COLO668 (cell line): ENCODE results near the gene ELOA.
"Not testable (repeated sequence)": the region's sequence is repeated elsewhere in the genome, so short reads cannot be mapped to it uniquely, and the experiment has no call there.

Experiments
- DNase-seq: peaks from one replicate; lab custom pipeline; 2025; ENCODE audit not compliant: unreplicated experiment; lab: John Stamatoyannopoulos, UW

The ELOA gene

DNA sequence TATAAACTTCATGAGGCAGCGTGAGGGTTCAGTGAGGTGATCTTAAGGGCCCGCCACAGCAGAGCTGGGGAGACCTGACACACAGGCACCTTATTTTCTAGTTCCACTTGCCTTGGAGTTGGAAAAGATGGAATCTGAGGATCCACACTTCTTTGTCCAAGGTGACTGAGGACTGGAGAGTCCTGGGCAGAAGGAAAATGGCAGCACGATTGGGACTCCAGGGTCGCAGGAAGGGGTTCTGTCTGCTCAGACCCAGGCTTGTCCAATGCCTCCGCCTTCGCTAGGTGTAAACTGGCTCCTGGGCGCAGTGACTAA, 55.9 kb downstream of the ELOA start:
- no peak for DNase-seq

GRCh38 chr1:23799570-23800399, 56.5 kb downstream of the ELOA start:
- peak; percentile 92 for DNase-seq

DNA sequence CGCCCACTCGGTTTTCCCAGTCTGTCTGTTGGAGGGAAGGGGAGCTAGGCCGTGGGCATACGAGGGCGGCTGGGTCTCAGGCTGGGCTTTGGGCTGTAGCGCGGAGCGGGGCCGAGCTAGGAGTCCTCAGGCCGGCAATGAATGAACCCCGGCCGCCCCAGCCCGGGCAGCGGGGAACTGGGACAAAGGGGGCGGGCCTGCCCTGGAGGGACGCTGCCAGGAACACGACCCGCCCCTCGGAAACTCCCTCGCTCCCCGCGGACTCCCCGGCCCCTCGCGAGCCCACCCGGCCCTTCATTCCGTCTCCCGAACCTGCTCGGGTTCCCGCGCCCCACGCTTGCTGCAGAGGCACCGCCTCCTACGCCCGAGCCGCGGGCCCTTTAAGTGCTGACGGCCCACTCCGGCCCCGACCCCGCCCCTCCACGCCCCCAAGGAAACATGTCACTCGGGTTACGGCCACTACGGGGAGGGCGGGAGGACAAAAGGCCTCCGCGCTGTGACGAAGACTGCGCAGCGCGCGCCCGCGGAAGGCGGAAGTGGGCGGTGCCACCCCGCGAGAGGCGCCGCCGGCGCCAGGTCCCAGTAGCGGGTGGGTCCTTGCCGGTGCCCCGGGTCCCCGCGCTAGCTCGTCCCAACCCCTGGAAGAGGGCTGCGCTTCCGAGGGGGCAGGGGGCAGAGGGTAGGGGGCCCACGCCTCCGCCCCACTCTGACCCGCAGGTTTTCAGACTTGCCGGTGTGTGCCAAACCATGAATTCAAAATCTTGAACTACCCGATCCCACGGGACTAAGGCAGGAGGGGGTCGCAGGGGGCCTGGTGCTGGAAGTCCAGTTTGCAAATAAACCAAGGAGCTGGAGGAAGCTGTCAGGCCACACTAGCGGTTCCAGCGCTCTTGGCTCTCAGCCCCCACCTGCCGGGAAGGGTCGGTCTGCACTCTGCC, 57.4 kb downstream of the ELOA start, which contains the start of gene GALE:
Gene GALE (minus strand): TSS at position 355 of the 938 bp plus-strand sequence. CDS start 1,747 bp downstream, outside the sequence.
- peak; percentile 100 for DNase-seq

GRCh38 chr1:23801338-23801748, 58.1 kb downstream of the ELOA start:
- DNase-seq, result peak; percentile 70

DNA sequence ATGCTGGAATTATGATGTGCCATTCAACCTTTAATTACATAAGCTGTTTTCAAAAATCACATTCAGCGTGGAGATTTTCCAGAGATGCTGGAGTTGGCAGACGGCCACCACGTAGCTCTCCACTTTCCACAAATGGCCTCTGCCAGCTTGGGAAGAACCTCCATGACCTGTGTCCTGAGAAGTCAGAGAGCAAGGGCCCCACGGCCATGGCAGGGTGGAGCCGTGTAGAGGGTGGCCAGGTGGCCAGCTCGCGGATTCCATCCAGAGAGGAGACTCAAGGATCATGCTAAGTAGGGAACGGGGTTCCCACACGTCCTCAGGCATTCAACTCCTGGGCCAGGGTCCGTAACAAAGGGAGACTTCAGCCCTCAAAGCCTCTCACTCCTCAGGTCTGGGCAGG, 58.6 kb downstream of the ELOA start:
- DNase-seq, result no peak

DNA sequence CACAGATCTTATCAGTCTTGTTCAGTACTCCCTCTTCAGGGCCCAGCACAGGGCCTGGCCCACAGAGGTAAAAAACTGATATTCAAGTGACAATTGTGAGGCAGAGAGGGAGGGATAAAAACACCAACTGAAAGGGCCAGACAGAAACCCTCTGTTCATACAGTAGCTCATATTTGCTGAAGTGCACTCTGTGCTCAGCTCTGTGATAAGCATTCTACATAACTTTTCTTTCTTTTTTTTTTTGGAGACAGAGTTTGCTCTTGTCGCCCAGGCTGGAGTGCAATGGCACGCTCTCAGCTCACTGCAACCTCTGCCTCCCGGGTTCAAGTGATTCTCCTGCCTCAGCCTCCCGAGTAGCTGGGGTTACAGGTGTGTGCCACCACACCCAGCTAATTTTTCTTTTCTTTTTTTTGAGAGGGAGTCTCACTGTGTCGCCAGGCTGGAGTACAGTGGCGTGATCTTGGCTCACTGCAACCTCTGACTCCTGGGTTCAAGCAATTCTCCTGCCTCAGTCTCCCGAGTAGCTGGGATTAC, 59.6 kb downstream of the ELOA start:
- DNase-seq, result not testable (repeated sequence)

GRCh38 chr1:23803674-23804073, 60.4 kb downstream of the ELOA start:
- DNase-seq, result no peak

- DNase-seq, result no peak
Observed at GRCh38 chr1:23804183-23804835, 61.0 kb downstream of the ELOA start.

- no peak for DNase-seq
Observed at GRCh38 chr1:23805025-23805424, 61.8 kb downstream of the ELOA start.

DNA sequence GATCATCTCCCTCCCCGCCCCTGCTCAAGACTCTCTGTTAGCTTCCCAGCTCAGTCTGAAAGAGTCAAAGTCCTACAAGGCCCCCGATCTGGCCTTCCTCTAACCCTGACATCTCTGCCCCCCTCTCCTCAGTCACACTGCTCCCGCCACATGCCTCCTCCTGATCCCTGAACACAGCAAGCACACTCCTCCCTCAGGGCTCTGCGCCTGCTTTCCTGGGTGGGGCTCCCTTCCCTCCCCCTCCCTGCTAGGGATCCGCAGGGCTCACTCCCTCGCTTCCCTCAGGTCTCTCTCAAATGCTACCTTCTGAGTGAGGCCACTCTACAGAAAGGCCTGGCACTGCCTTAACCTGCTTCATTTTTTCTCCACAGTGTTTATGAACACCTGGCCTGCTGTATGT, 63.0 kb downstream of the ELOA start:
- no peak for DNase-seq

DNA sequence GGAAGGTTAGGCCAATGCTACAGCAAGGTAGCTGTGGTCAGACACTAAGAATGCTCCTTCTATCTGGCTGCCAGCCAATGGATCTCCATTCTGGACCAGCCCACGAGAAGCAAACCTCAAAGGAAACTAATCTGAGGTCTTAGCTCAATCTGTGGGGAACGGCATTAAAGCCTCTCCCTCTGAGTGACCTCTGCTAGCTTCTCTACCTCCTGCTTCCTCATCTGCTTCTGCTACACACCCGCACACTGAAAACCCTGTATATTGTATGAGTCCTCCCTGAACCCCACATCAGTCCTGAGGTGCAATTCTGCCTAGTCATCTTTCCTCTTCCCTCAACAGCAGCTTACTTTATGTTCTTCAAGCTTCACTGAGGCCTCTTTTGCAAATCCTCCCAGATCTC, 64.2 kb downstream of the ELOA start:
- DNase-seq, result no peak

DNA sequence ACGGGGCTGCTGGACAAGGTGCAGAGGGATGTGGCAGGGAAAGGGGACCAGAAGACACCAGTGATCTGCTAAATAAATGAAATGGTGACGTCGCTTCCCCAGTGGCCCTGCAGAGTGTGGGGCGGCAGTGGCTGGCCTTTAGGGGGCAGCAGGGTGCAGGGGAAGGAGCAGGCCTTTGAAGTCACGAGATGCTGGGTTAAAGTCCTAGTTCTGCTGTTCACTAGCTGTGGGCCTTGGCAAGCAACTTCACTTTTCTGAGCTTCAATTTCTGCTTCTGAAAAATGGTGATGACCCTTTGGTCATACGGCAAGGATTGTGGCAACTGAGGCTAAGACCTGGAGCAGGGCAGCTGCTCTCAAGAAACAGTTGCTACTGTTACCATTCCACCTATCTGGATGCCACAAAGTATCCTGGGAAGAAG, 66.5 kb downstream of the ELOA start:
- peak; percentile 90 for DNase-seq

- DNase-seq, result peak; percentile 60
Observed at GRCh38 chr1:23810818-23811540, 67.7 kb downstream of the ELOA start.
